HCT116 (cell line): ENCODE measurements around the gene SLC17A5. TPM values are rescaled to one million over a fixed set of nuclear protein-coding genes. Genes with fewer than 3 reads are reported as not detected.

Experiments used
- ATAC-seq: fragments of 200-7000 bp; cut with Tn5 transposase; 2 replicates; pipeline ENCODE4 v1.9.1; 2020; ENCODE audit warnings: mild to moderate bottlenecking, moderate library complexity
- BruUV-seq: library from RNA; stranded (reverse); fragments of 400-500 nt; replicated peaks from 2 replicates; lab custom pipeline; 2021; lab: Mats Ljungman, UMichigan
- CTCF ChIA-PET: fragments of 300-600 bp; sonication (Branson Sonifier 250); formaldehyde crosslinking; loops from one replicate; lab custom pipeline; 2021; ENCODE audit warnings: antibody characterized with exemption; lab: Charles Lee
- POLR2A ChIA-PET: fragments of 300-600, 350-600 bp; sonication (Branson Sonifier 250); formaldehyde crosslinking; loops from one replicate; lab custom pipeline; 2021; ENCODE audit warnings: antibody characterized with exemption; lab: Charles Lee
- RAD21 ChIA-PET, 2 experiments: fragments of 300-600 bp; sonication (Branson Sonifier 250); formaldehyde crosslinking; loops; one replicate each; lab custom pipeline; 2023; ENCODE audit warnings: low total read pairs in 2 of 2; ENCODE audit not compliant: uncharacterized antibody in 2 of 2, unreplicated experiment in 2 of 2, low non-redundant PET in 1 of 2; lab: Charles Lee
- DNase-seq: peaks from one replicate; pipeline ENCODE4 v3.0.0-alpha.2; 2010; ENCODE audit warnings: low read depth, low spot score
- H2AFZ ChIP-seq: fragments of 200-600 bp; shearing (Covaris generic), sonication (generic); 2 replicates; pipeline ENCODE4 v1.6.1; 2017; ENCODE audit warnings: low read depth, mixed run types, mixed read lengths, antibody characterized with exemption, low read length; ENCODE audit not compliant: poor library complexity, severe bottlenecking
- H3K27ac ChIP-seq: 2 replicates; pipeline ENCODE4 v1.5.1; 2012; ENCODE audit warnings: low read depth, low read length
- H3K27me3 ChIP-seq: fragments of 200-600 bp; sonication (generic); 2 replicates; pipeline ENCODE4 v1.6.1; 2016; ENCODE audit warnings: mixed run types, low read length, mixed read lengths; ENCODE audit not compliant: insufficient read depth
- H3K36me3 ChIP-seq, 2 experiments: fragments of 200-500 bp in 1 of 2; fragments of 200-600 bp in 1 of 2; sonication (Bioruptor generic) in 1 of 2; sonication (generic) in 1 of 2; 2 replicates each; pipeline versions ENCODE4 v1.5.1 to v1.6.1; 2014 to 2016; ENCODE audit warnings: low read length in 2 of 2, inconsistent platforms in 1 of 2, mixed read lengths in 1 of 2, mixed run types in 1 of 2; ENCODE audit not compliant: insufficient read depth in 2 of 2, control insufficient read depth in 1 of 2
- H3K4me1 ChIP-seq, 2 experiments: fragments of 200-600 bp in 1 of 2; sonication (generic) in 1 of 2; 2 replicates each; pipeline versions ENCODE4 v1.5.1 to v1.6.1; 2012 to 2017; ENCODE audit warnings: low read length in 2 of 2, inconsistent platforms in 1 of 2, mild to moderate bottlenecking in 1 of 2, mixed read lengths in 1 of 2, mixed run types in 1 of 2, moderate library complexity in 1 of 2; ENCODE audit not compliant: insufficient read depth in 2 of 2, control insufficient read depth in 1 of 2
- H3K4me2 ChIP-seq: fragments of 200-600 bp; sonication (generic); 2 replicates; pipeline ENCODE4 v1.6.1; 2017; ENCODE audit warnings: mixed run types, low read length, mixed read lengths
- H3K4me3 ChIP-seq, 2 experiments: fragments of 200-600 bp in 1 of 2; sonication (generic) in 1 of 2; replicated peaks in 1 of 2; 2 replicates each; pipeline ENCODE4 v1.5.1; 2011 to 2016; ENCODE audit warnings: low read length in 2 of 2, control low read depth in 1 of 2, low read depth in 1 of 2, mild to moderate bottlenecking in 1 of 2, mixed read lengths in 1 of 2, mixed run types in 1 of 2
- H3K79me2 ChIP-seq: fragments of 200-600 bp; sonication (generic); 2 replicates; pipeline ENCODE4 v1.6.1; 2017; ENCODE audit warnings: mild to moderate bottlenecking, mixed run types, low read length, moderate library complexity, mixed read lengths; ENCODE audit not compliant: insufficient read depth
- H3K9ac ChIP-seq: fragments of 200-600 bp; sonication (generic); 2 replicates; pipeline ENCODE4 v1.6.1; 2016; ENCODE audit warnings: low read length, mixed read lengths
- H3K9me2 ChIP-seq: fragments of 200-600 bp; sonication (generic), shearing (Covaris generic); 2 replicates; pipeline ENCODE4 v1.6.1; 2017; ENCODE audit warnings: mixed run types, mild to moderate bottlenecking, moderate library complexity; ENCODE audit not compliant: insufficient read depth
- H3K9me3 ChIP-seq, 2 experiments: fragments of 200-500 bp in 1 of 2; fragments of 200-600 bp in 1 of 2; sonication (Bioruptor generic) in 1 of 2; sonication (generic) in 1 of 2; 2 replicates each; pipeline ENCODE4 v1.6.1; 2014 to 2017; ENCODE audit warnings: low read length in 2 of 2, mixed read lengths in 2 of 2, inconsistent platforms in 1 of 2, low read depth in 1 of 2, mild to moderate bottlenecking in 1 of 2, mixed run types in 1 of 2, moderate library complexity in 1 of 2; ENCODE audit not compliant: control insufficient read depth in 1 of 2, insufficient read depth in 1 of 2
- H4K20me1 ChIP-seq: fragments of 200-600 bp; sonication (generic), shearing (Covaris generic); 2 replicates; pipeline ENCODE4 v1.6.1; 2017; ENCODE audit warnings: mixed run types, mild to moderate bottlenecking, moderate library complexity; ENCODE audit not compliant: insufficient read depth
- ATF3 ChIP-seq: IDR thresholded peaks from 2 replicates; pipeline ENCODE4 v1.6.1; 2012
- CBX3 ChIP-seq: IDR thresholded peaks from 2 replicates; pipeline ENCODE4 v1.6.1; 2012; ENCODE audit warnings: low read depth
- CEBPB ChIP-seq: IDR thresholded peaks from 2 replicates; pipeline ENCODE4 v1.6.1; 2012; ENCODE audit warnings: low read depth
- EZH2phosphoT487 ChIP-seq: fragments of 200-600 bp; IDR thresholded peaks from 2 replicates; pipeline ENCODE4 v1.6.1; 2018; ENCODE audit warnings: antibody characterized with exemption, borderline replicate concordance
- FOSL1 ChIP-seq: IDR thresholded peaks from 2 replicates; pipeline ENCODE4 v1.6.1; 2012; ENCODE audit warnings: low read depth
- POLR2A ChIP-seq: IDR thresholded peaks from 2 replicates; pipeline ENCODE4 v1.7.0; 2011; ENCODE audit warnings: borderline replicate concordance; ENCODE audit not compliant: insufficient read depth, insufficient read length; ENCODE audit errors: extremely low read depth
- RAD21 ChIP-seq: IDR thresholded peaks from 2 replicates; pipeline ENCODE4 v1.6.1; 2012; ENCODE audit warnings: low read depth, mild to moderate bottlenecking
- REST ChIP-seq: IDR thresholded peaks from 2 replicates; pipeline ENCODE4 v1.6.1; 2012; ENCODE audit warnings: low read depth
- SIN3A ChIP-seq: IDR thresholded peaks from 2 replicates; pipeline ENCODE4 v1.6.1; 2012; ENCODE audit warnings: low read depth
- SP1 ChIP-seq: IDR thresholded peaks from 2 replicates; pipeline ENCODE4 v1.6.1; 2012; ENCODE audit warnings: low read depth
- SRF ChIP-seq: IDR thresholded peaks from 2 replicates; pipeline ENCODE4 v1.6.1; 2012; ENCODE audit warnings: low read depth
- TCF7L2 ChIP-seq: IDR thresholded peaks from 2 replicates; pipeline ENCODE4 v1.7.0; 2011; ENCODE audit warnings: borderline replicate concordance, inconsistent platforms; ENCODE audit not compliant: insufficient read depth, insufficient read length; ENCODE audit errors: extremely low read depth
- YY1 ChIP-seq: IDR thresholded peaks from 2 replicates; pipeline ENCODE4 v1.6.1; 2011; ENCODE audit warnings: low read length, low read depth, moderate library complexity, mild to moderate bottlenecking; ENCODE audit not compliant: insufficient replicate concordance; ENCODE audit errors: extremely low read depth
- ZBTB33 ChIP-seq: IDR thresholded peaks from 2 replicates; pipeline ENCODE4 v1.6.1; 2011; ENCODE audit warnings: mild to moderate bottlenecking, low read length, moderate library complexity; ENCODE audit not compliant: insufficient replicate concordance; ENCODE audit errors: extremely low read depth
- ZNF274 ChIP-seq: fragments of 200-500 bp; sonication (Bioruptor generic); IDR thresholded peaks from 2 replicates; pipeline ENCODE4 v1.6.1; 2014; ENCODE audit warnings: mild to moderate bottlenecking, low read depth, low read length, inconsistent platforms
- intact Hi-C: fragments of 100-400 bp; cut with micrococcal nuclease; formaldehyde crosslinking; loops from 2 replicates; pipeline ENCODE4 v1.10.0; 2022
- total RNA-seq: library from RNA; stranded (reverse); gene quantifications from one replicate; pipeline ENCODE4 v1.2.1, GENCODE V29; 2021; ENCODE audit not compliant: unreplicated experiment
- TF ChIP-seq, protein P1 (sequence below), 3 experiments: fragments of 200-600 bp in 1 of 3; sonication (generic) in 1 of 3; IDR thresholded peaks in 2 of 3; conservative IDR thresholded peaks in 1 of 3; 2 replicates each; pipeline ENCODE4 v1.5.1; 2012 to 2017; ENCODE audit warnings: low read depth in 2 of 3, low read length in 2 of 3, antibody characterized with exemption in 1 of 3, borderline replicate concordance in 1 of 3, control low read depth in 1 of 3, mild to moderate bottlenecking in 1 of 3, mixed read lengths in 1 of 3, mixed run types in 1 of 3, moderate library complexity in 1 of 3; ENCODE audit not compliant: insufficient read depth in 1 of 3

SLC17A5 gene
- total RNA-seq, 1 experiment from 2014 or later: 17.0 TPM

GRCh38 chr6:73586416-73586974 lies 67.3 kb downstream of the SLC17A5 start:
- Histone ChIP-seq H3K79me2 (no peaks in the 10 kb centered on the region), H3K9me3 (no peaks in the 10 kb centered on the region), H3K4me1 (peaks cover 39 to 43% of the 10 kb centered on the region in 2 experiments), H3K27ac (peak overlapping the region; percentile 95), H3K9me2 (no peaks in the 10 kb centered on the region), H4K20me1 (no peaks in the 10 kb centered on the region), H2AFZ (no peak overlapping the region), H3K9ac (peak overlapping the region; percentile 67), H3K27me3 (no peaks in the 10 kb centered on the region), H3K4me2 (peak overlapping the region; percentile 79), H3K4me3 (peak overlapping the region in 1 of 2 experiments; percentile 39; a peak in 2 of 4 replicates), H3K36me3 (no peaks in the 10 kb centered on the region)
- CTCF ChIA-PET: no interaction called here
- TSS peak; percentile 76 for BruUV-seq
- no peak for ATAC-seq
- TF ChIP-seq YY1: no peak
- TF ChIP-seq, protein P1, sequence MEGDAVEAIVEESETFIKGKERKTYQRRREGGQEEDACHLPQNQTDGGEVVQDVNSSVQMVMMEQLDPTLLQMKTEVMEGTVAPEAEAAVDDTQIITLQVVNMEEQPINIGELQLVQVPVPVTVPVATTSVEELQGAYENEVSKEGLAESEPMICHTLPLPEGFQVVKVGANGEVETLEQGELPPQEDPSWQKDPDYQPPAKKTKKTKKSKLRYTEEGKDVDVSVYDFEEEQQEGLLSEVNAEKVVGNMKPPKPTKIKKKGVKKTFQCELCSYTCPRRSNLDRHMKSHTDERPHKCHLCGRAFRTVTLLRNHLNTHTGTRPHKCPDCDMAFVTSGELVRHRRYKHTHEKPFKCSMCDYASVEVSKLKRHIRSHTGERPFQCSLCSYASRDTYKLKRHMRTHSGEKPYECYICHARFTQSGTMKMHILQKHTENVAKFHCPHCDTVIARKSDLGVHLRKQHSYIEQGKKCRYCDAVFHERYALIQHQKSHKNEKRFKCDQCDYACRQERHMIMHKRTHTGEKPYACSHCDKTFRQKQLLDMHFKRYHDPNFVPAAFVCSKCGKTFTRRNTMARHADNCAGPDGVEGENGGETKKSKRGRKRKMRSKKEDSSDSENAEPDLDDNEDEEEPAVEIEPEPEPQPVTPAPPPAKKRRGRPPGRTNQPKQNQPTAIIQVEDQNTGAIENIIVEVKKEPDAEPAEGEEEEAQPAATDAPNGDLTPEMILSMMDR (IDR thresholded peaks at IDR 0.05 in 2 of 3, conservative IDR thresholded peaks at IDR 0.05 in 1 of 3; ENCODE audit: borderline replicate concordance in 1 of 3, insufficient read depth in 1 of 3, low read depth in 2 of 3, low read length in 2 of 3): no peak
- no peak for TF ChIP-seq ZNF274
- TF ChIP-seq TCF7L2: no peak
- no peak for TF ChIP-seq CBX3
- TF ChIP-seq CEBPB: no peak
- no peak for TF ChIP-seq SRF
- TF ChIP-seq POLR2A: no peak
- no peak for TF ChIP-seq ATF3
- TF ChIP-seq FOSL1: no peak
- no peak for TF ChIP-seq ZBTB33
- TF ChIP-seq REST: no peak
- no peak for TF ChIP-seq SP1
- TF ChIP-seq EZH2phosphoT487: no peak
- no peak for TF ChIP-seq SIN3A
- no peak for TF ChIP-seq RAD21
- POLR2A ChIA-PET: interaction anchor here (2.7 to 4.1 kb wide), 2 partner anchors 64 to 71 kb away, joined by 24 to 32 read pairs; partner anchors contain the start of gene EEF1A1
- no peak for DNase-seq
- RAD21 ChIA-PET: no interaction called here
- intact Hi-C loops: no loop called here
